Measurements from ENCODE around the gene ZNF23.

- TF ChIP-seq POLR2AphosphoS5 (IDR thresholded peaks at IDR 0.05; ENCODE audit: low read depth, low read length) = no peak
- no peak for TF ChIP-seq TAF1 (IDR thresholded peaks at IDR 0.05; ENCODE audit: borderline replicate concordance, insufficient read depth, low read length)
- no peak for TF ChIP-seq SIN3A (IDR thresholded peaks at IDR 0.05; ENCODE audit: borderline replicate concordance, insufficient read depth, low read length)
- TF ChIP-seq, protein P1, sequence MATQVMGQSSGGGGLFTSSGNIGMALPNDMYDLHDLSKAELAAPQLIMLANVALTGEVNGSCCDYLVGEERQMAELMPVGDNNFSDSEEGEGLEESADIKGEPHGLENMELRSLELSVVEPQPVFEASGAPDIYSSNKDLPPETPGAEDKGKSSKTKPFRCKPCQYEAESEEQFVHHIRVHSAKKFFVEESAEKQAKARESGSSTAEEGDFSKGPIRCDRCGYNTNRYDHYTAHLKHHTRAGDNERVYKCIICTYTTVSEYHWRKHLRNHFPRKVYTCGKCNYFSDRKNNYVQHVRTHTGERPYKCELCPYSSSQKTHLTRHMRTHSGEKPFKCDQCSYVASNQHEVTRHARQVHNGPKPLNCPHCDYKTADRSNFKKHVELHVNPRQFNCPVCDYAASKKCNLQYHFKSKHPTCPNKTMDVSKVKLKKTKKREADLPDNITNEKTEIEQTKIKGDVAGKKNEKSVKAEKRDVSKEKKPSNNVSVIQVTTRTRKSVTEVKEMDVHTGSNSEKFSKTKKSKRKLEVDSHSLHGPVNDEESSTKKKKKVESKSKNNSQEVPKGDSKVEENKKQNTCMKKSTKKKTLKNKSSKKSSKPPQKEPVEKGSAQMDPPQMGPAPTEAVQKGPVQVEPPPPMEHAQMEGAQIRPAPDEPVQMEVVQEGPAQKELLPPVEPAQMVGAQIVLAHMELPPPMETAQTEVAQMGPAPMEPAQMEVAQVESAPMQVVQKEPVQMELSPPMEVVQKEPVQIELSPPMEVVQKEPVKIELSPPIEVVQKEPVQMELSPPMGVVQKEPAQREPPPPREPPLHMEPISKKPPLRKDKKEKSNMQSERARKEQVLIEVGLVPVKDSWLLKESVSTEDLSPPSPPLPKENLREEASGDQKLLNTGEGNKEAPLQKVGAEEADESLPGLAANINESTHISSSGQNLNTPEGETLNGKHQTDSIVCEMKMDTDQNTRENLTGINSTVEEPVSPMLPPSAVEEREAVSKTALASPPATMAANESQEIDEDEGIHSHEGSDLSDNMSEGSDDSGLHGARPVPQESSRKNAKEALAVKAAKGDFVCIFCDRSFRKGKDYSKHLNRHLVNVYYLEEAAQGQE (IDR thresholded peaks at IDR 0.05; ENCODE audit: insufficient read depth in 1 of 2, low read depth in 2 of 2, low read length in 2 of 2) = no peak
- no peak for TF ChIP-seq FOXP2 (optimal IDR thresholded peaks at IDR 0.05; ENCODE audit: borderline replicate concordance, extremely low read depth, extremely low read length, insufficient read depth)
Measured at GRCh38 chr16:71409011-71409775, 52.9 kb downstream of the ZNF23 start.
